ENCODE measurements around the gene SLC7A5. TPM values are rescaled to one million over a fixed set of nuclear protein-coding genes. Genes with fewer than 3 reads are reported as not detected.

SLC7A5 gene
- total and polyA plus RNA-seq, 2 donors (not counting 3 experiments of a cell fraction or from before 2014, with no cell fraction given) = 14.1 to 29.2 TPM

GRCh38 chr16:87790292-87791100 is 78.8 kb downstream of the SLC7A5 start:
- Histone ChIP-seq H3K36me3 (ENCODE audit: control insufficient read depth in 2 of 2, extremely low read depth in 1 of 2, insufficient read depth in 2 of 2, low read length in 2 of 2) (no peaks in the 10 kb centered on the region), H3K27ac (ENCODE audit: insufficient read depth, low read depth, low read length) (no peak overlapping the region), H2AFZ (ENCODE audit: low read depth, low read length) (no peak overlapping the region), H3K9me1 (replicated peaks; ENCODE audit: control insufficient read depth, extremely low read depth, insufficient read depth, low read length) (no peaks in the 10 kb centered on the region), H3K9ac (replicated peaks; ENCODE audit: extremely low read depth, insufficient read depth, low read length) (no peak overlapping the region), H3K27me3 (ENCODE audit: control insufficient read depth in 2 of 2, insufficient read depth in 2 of 2, low read length in 2 of 2) (peaks cover 0 to 2% of the 10 kb centered on the region in 2 experiments), H3K9me3 (replicated peaks; ENCODE audit: control insufficient read depth, insufficient read depth, low read length) (no peaks in the 10 kb centered on the region), H3K79me2 (ENCODE audit: control insufficient read depth, insufficient read depth, low read length) (no peaks in the 10 kb centered on the region), H3K4me3 (replicated peaks in 1 of 3; ENCODE audit: insufficient read depth in 1 of 3, low read depth in 1 of 3, low read length in 3 of 3) (no peak overlapping the region), H3K4me2 (ENCODE audit: insufficient read depth, low read length) (no peak overlapping the region), H3K4me1 (ENCODE audit: control insufficient read depth, extremely low read depth, insufficient read depth, low read length) (no peaks in the 10 kb centered on the region), H4K20me1 (replicated peaks; ENCODE audit: control insufficient read depth, extremely low read depth, insufficient read depth, low read length) (no peaks in the 10 kb centered on the region)
- no peak for DNase-seq (ENCODE audit: low read depth, low spot score)
- no peak for FAIRE-seq
- CTCF ChIA-PET = interaction anchor here (1.0 to 2.9 kb wide), 6 partner anchors 10 to 21 kb away, joined by 4 to 16 read pairs (median 6); no protein-coding TSS in a partner anchor
- no TSS peak for BruUV-seq (replicated peaks)
- intact Hi-C loops (cut with micrococcal nuclease) = no loop called here
- dilution Hi-C loops (cut with MboI; ENCODE audit: extremely low pct_ligation_motif_present, low sequenced_read_pairs) = no loop called here
- POLR2A ChIA-PET = no interaction called here
- TF ChIP-seq EZH2 (IDR thresholded peaks at IDR 0.05; ENCODE audit: borderline replicate concordance, low read depth, low read length, severe bottlenecking) (no peak), JUN (IDR thresholded peaks at IDR 0.05; ENCODE audit: borderline replicate concordance, insufficient read depth, insufficient read length, low read depth) (no peak), POLR2AphosphoS5 (IDR thresholded peaks at IDR 0.05; ENCODE audit: insufficient read depth, low read depth, low read length) (no peak), POLR2A (IDR thresholded peaks at IDR 0.05; ENCODE audit: low read depth, low read length) (no peak), MYC (IDR thresholded peaks at IDR 0.05; ENCODE audit: low read depth, low read length) (no peak), FOS (IDR thresholded peaks at IDR 0.05; ENCODE audit: borderline replicate concordance, insufficient read depth, low read length) (no peak), MAX (IDR thresholded peaks at IDR 0.05; ENCODE audit: insufficient read depth, insufficient read length) (no peak), GATA2 (IDR thresholded peaks at IDR 0.05; ENCODE audit: insufficient read depth, insufficient read length, low read depth, low read length) (no peak)
- TF ChIP-seq, protein P1, sequence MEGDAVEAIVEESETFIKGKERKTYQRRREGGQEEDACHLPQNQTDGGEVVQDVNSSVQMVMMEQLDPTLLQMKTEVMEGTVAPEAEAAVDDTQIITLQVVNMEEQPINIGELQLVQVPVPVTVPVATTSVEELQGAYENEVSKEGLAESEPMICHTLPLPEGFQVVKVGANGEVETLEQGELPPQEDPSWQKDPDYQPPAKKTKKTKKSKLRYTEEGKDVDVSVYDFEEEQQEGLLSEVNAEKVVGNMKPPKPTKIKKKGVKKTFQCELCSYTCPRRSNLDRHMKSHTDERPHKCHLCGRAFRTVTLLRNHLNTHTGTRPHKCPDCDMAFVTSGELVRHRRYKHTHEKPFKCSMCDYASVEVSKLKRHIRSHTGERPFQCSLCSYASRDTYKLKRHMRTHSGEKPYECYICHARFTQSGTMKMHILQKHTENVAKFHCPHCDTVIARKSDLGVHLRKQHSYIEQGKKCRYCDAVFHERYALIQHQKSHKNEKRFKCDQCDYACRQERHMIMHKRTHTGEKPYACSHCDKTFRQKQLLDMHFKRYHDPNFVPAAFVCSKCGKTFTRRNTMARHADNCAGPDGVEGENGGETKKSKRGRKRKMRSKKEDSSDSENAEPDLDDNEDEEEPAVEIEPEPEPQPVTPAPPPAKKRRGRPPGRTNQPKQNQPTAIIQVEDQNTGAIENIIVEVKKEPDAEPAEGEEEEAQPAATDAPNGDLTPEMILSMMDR (IDR thresholded peaks at IDR 0.05; ENCODE audit: extremely low read depth in 1 of 2, insufficient read depth in 1 of 2, low read depth in 1 of 2, low read length in 2 of 2) = no peak
